NCI-H1105 (cell line): Measurements from ENCODE around the gene C4orf46.
A peak's percentile ranks its signal among the peaks of the same experiment; 100 is the strongest.

Experiments
- DNase-seq: peaks from one replicate; lab custom pipeline; 2025; lab: John Stamatoyannopoulos, UW

C4orf46 gene

GRCh38 chr4:158652920-158653319 lies 18.8 kb downstream of the C4orf46 start:
- DNase-seq, result no peak

- no peak for DNase-seq
Measured at GRCh38 chr4:158649111-158649680, 22.5 kb downstream of the C4orf46 start.

GRCh38 chr4:158644760-158645159 lies 26.9 kb downstream of the C4orf46 start:
- no peak for DNase-seq

DNA sequence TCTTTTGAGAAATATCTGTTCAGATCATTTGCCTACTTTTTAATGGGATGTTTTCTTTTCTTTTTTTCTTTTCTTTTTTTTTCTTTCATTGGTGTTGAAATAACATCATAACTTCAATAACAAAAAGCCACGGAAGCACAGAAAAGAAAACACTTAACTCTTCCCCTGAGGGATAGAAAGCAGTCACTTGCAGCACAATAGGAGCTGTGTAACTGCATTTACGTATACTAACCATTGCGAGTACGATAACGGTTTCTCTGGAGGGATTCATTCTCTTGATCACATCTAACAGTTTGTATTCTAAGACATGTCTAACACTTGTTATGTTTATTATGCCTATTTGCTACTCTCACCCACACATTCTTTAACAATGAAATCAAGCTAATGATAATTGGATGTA lies 27.3 kb downstream of the C4orf46 start:
- no peak for DNase-seq

GRCh38 chr4:158636619-158637018 lies 35.1 kb downstream of the C4orf46 start:
- DNase-seq, result no peak

GRCh38 chr4:158630893-158631292 lies 40.8 kb downstream of the C4orf46 start:
- DNase-seq, result no peak

DNA sequence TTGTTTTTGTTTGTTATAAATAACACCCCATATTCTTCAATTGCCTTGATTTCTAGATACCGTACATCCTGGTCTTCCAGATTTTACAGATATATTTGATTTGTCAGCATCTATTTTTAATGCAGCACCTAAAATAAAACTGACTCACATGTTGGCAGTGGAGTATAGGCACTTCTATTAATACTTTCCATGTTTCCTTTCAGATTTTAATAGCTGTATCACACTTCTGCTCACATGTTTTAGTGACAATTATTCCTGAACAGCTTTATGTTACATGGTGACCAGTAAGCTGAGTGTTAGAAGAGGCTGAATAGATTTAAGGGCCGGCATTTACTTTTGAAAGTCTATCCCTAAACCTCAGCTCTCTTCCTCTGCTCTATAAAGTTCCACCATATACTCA lies 46.1 kb downstream of the C4orf46 start:
- no peak for DNase-seq

GRCh38 chr4:158624889-158625478 lies 46.7 kb downstream of the C4orf46 start:
- peak; percentile 15 for DNase-seq

GRCh38 chr4:158622251-158622650 lies 49.4 kb downstream of the C4orf46 start:
- DNase-seq, result no peak

- DNase-seq, result no peak
Measured at GRCh38 chr4:158621729-158622128, 50.0 kb downstream of the C4orf46 start.

DNA sequence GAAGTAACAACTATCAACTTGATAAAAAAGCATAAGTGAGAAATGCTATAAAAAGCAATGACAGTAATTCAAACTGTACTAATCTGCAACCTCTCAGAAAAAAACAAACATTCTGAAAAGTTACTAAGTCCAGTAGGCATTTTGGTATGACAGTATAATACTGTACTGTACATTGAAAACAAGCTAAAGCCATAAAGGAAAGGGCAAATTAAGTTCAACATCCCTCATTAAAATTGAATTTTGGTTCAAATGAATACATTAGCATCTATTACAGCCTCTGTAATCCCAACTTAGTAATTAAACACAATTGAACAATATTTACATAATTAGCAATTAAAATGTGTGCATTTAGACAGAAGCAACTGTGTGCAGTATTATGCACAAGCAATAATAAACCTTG lies 53.7 kb downstream of the C4orf46 start:
- no peak for DNase-seq
